Measurements from ENCODE around the gene SUSD6.

- TF ChIP-seq CTCF (IDR thresholded peaks at IDR 0.05) (peak; percentile 27), EZH2 (IDR thresholded peaks at IDR 0.05; ENCODE audit: borderline replicate concordance, insufficient read depth, low read depth, low read length, poor library complexity, severe bottlenecking) (no peak)
These were observed 62.3 kb downstream of the SUSD6 start for GRCh38 chr14:69673578-69674305.

Data from B cell (primary cell).